Activated CD8-positive, alpha-beta memory T cell treated with anti-CD3 and anti-CD28 coated beads, Interleukin-2, amount 10 ng/mL, durations not matched to agents 7 days and 5 days (primary cell): ENCODE data around the gene RHBG. TPM values are rescaled to one million over a fixed set of nuclear protein-coding genes. Genes with fewer than 3 reads are reported as not detected.
"Not testable (repeated sequence)": the region's sequence is repeated elsewhere in the genome, so short reads cannot be mapped to it uniquely, and the experiment has no call there.

ENCODE experiments used
- ATAC-seq: fragments of 150-1000 bp; cut with Tn5 transposase; one replicate; pipeline ENCODE4 v1.10.0; 2021; ENCODE audit warnings: moderate library complexity
- CTCF ChIA-PET: fragments of 350-600 bp; sonication (Branson Sonifier 250); formaldehyde crosslinking; loops from one replicate; lab custom pipeline; 2021; ENCODE audit warnings: antibody characterized with exemption; lab: Charles Lee
- DNase-seq: peaks from one replicate; pipeline ENCODE4 v3.0.0-alpha.2; 2020
- H3K27ac Mint-ChIP-seq: one replicate; pipeline ENCODE4 v1.8.0; 2021; ENCODE audit warnings: mild to moderate bottlenecking, mixed read lengths
- H3K27me3 Mint-ChIP-seq: one replicate; pipeline ENCODE4 v1.8.0; 2021; ENCODE audit warnings: mixed read lengths
- H3K36me3 Mint-ChIP-seq: one replicate; pipeline ENCODE4 v1.8.0; 2021; ENCODE audit warnings: mild to moderate bottlenecking, mixed read lengths
- H3K4me1 Mint-ChIP-seq: one replicate; pipeline ENCODE4 v1.8.0; 2021; ENCODE audit warnings: mixed read lengths
- H3K4me3 Mint-ChIP-seq: one replicate; pipeline ENCODE4 v1.8.0; 2021; ENCODE audit warnings: mild to moderate bottlenecking, moderate library complexity, mixed read lengths
- H3K9me3 Mint-ChIP-seq: one replicate; pipeline ENCODE4 v1.8.0; 2022; ENCODE audit warnings: low read depth, mixed read lengths
- total RNA-seq, 2 experiments: library from RNA; stranded (reverse); gene quantifications; one replicate each; pipeline ENCODE4 v1.2.3, GENCODE V29; 2021

Gene RHBG
- total RNA-seq, 2 experiments from 2014 or later = not detected

- Mint-ChIP-seq H3K4me1 (peaks cover 3% of the 10 kb centered on the region), H3K36me3 (no peaks in the 10 kb centered on the region), H3K27ac (no peak overlapping the region), H3K9me3 (no peaks in the 10 kb centered on the region), H3K4me3 (no peak overlapping the region), H3K27me3 (peaks cover 53% of the 10 kb centered on the region)
- CTCF ChIA-PET = interaction anchor here (0.6 to 1.6 kb wide), 3 partner anchors 9 to 392 kb away, joined by 3 to 5 read pairs (median 3); no protein-coding TSS in a partner anchor
- DNase-seq = no peak
- ATAC-seq = no peak
Measured at GRCh38 chr1:156367383-156368156, 1.4 kb upstream of the RHBG start.

- H3K27ac Mint-ChIP-seq = no peak overlapping the region
- H3K4me3 Mint-ChIP-seq = no peak overlapping the region
- H3K9me3 Mint-ChIP-seq = no peaks in the 10 kb centered on the region
- DNase-seq (no peak), ATAC-seq (no peak)
- no peaks in the 10 kb centered on the region for H3K36me3 Mint-ChIP-seq
- peaks cover 3% of the 10 kb centered on the region for H3K4me1 Mint-ChIP-seq
- peaks cover 57% of the 10 kb centered on the region for H3K27me3 Mint-ChIP-seq
- CTCF ChIA-PET = interaction anchor here (1.9 kb wide), 1 partner anchor 17 kb away, joined by 8 read pairs; no protein-coding TSS in a partner anchor
Measured at GRCh38 chr1:156368157-156368658, 803 bp upstream of the RHBG start.

GRCh38 chr1:156369685-156370286 is 775 bp downstream of the RHBG start:
- H3K4me3 Mint-ChIP-seq, H3K27ac Mint-ChIP-seq: not testable (repeated sequence)
- CTCF ChIA-PET = interaction anchor here (1.9 to 2.1 kb wide), 2 partner anchors 16 to 76 kb away, joined by 8 to 14 read pairs; no protein-coding TSS in a partner anchor

GRCh38 chr1:156371553-156372264 is 2.7 kb downstream of the RHBG start:
- CTCF ChIA-PET = interaction anchor here (1.2 to 4.8 kb wide), 4 partner anchors 12 to 74 kb away, joined by 5 to 40 read pairs (median 12); no protein-coding TSS in a partner anchor
- H3K4me3 Mint-ChIP-seq = no peak overlapping the region
- H3K36me3 Mint-ChIP-seq = no peaks in the 10 kb centered on the region
- H3K4me1 Mint-ChIP-seq = peaks cover 3% of the 10 kb centered on the region
- no peaks in the 10 kb centered on the region for H3K9me3 Mint-ChIP-seq
- DNase-seq (no peak), ATAC-seq (no peak)
- peaks cover 56% of the 10 kb centered on the region for H3K27me3 Mint-ChIP-seq
- no peak overlapping the region for H3K27ac Mint-ChIP-seq

More at GRCh38 chr1:156369685-156370286, 775 bp downstream of the RHBG start:
- ATAC-seq, H3K4me1 Mint-ChIP-seq, DNase-seq, H3K9me3 Mint-ChIP-seq, H3K36me3 Mint-ChIP-seq: not testable (repeated sequence)
- H3K27me3 Mint-ChIP-seq = peaks cover 57% of the 10 kb centered on the region

- H3K9me3 Mint-ChIP-seq = no peaks in the 10 kb centered on the region
- H3K4me1 Mint-ChIP-seq = peaks cover 3% of the 10 kb centered on the region
- ATAC-seq (no peak), DNase-seq (no peak)
- H3K4me3 Mint-ChIP-seq = no peak overlapping the region
- H3K27me3 Mint-ChIP-seq = peaks cover 58% of the 10 kb centered on the region
- CTCF ChIA-PET = interaction anchor here (0.9 to 4.8 kb wide), 6 partner anchors 8 to 281 kb away, joined by 3 to 40 read pairs (median 6); no protein-coding TSS in a partner anchor
- no peak overlapping the region for H3K27ac Mint-ChIP-seq
- H3K36me3 Mint-ChIP-seq = no peaks in the 10 kb centered on the region
Measured at GRCh38 chr1:156372265-156372586, 3.2 kb downstream of the RHBG start.

GRCh38 chr1:156372876-156373275 is 3.9 kb downstream of the RHBG start:
- Mint-ChIP-seq H3K9me3 (no peaks in the 10 kb centered on the region), H3K36me3 (no peaks in the 10 kb centered on the region), H3K4me3 (no peak overlapping the region), H3K27ac (no peak overlapping the region), H3K4me1 (peaks cover 3% of the 10 kb centered on the region), H3K27me3 (peaks cover 56% of the 10 kb centered on the region)
- CTCF ChIA-PET = interaction anchor here (0.5 to 4.8 kb wide), 6 partner anchors 9 to 282 kb away, joined by 3 to 40 read pairs (median 5); no protein-coding TSS in a partner anchor
- DNase-seq (no peak), ATAC-seq (no peak)

- Mint-ChIP-seq H3K27ac (no peak overlapping the region), H3K27me3 (peaks cover 49% of the 10 kb centered on the region), H3K9me3 (no peaks in the 10 kb centered on the region), H3K4me1 (peaks cover 3% of the 10 kb centered on the region), H3K36me3 (no peaks in the 10 kb centered on the region), H3K4me3 (no peak overlapping the region)
- DNase-seq = no peak
- CTCF ChIA-PET = interaction anchor here (0.5 to 4.8 kb wide), 6 partner anchors 9 to 128 kb away, joined by 3 to 40 read pairs (median 5); no protein-coding TSS in a partner anchor
- no peak for ATAC-seq
Measured at GRCh38 chr1:156373546-156373945, 4.5 kb downstream of the RHBG start.

- CTCF ChIA-PET = interaction anchor here (0.9 to 2.1 kb wide), 3 partner anchors 9 to 70 kb away, joined by 3 to 21 read pairs (median 3); no protein-coding TSS in a partner anchor
- H3K4me1 Mint-ChIP-seq = no peaks in the 10 kb centered on the region
- DNase-seq (no peak), ATAC-seq (no peak)
- H3K27me3 Mint-ChIP-seq = peaks cover 41% of the 10 kb centered on the region
- H3K36me3 Mint-ChIP-seq = no peaks in the 10 kb centered on the region
- no peaks in the 10 kb centered on the region for H3K9me3 Mint-ChIP-seq
- no peak overlapping the region for H3K4me3 Mint-ChIP-seq
- no peak overlapping the region for H3K27ac Mint-ChIP-seq
Measured at GRCh38 chr1:156376146-156376545, 7.1 kb downstream of the RHBG start.

GRCh38 chr1:156376958-156377919 is 8.2 kb downstream of the RHBG start:
- Mint-ChIP-seq H3K27ac (no peak overlapping the region), H3K4me1 (no peaks in the 10 kb centered on the region), H3K4me3 (no peak overlapping the region), H3K9me3 (no peaks in the 10 kb centered on the region), H3K36me3 (no peaks in the 10 kb centered on the region), H3K27me3 (peaks cover 31% of the 10 kb centered on the region)
- ATAC-seq (no peak), DNase-seq (no peak)
- CTCF ChIA-PET = interaction anchor here (0.7 to 2.1 kb wide), 3 partner anchors 8 to 235 kb away, joined by 3 to 21 read pairs (median 3); no protein-coding TSS in a partner anchor

- H3K36me3 Mint-ChIP-seq = no peaks in the 10 kb centered on the region
- CTCF ChIA-PET = interaction anchor here (1.0 to 13.1 kb wide), 2 partner anchors 72 to 230 kb away, joined by 3 to 463 read pairs; no protein-coding TSS in a partner anchor
- no peak overlapping the region for H3K4me3 Mint-ChIP-seq
- ATAC-seq (no peak), DNase-seq (no peak)
- H3K27ac Mint-ChIP-seq = no peak overlapping the region
- no peaks in the 10 kb centered on the region for H3K9me3 Mint-ChIP-seq
- H3K27me3 Mint-ChIP-seq = peaks cover 21% of the 10 kb centered on the region
- no peaks in the 10 kb centered on the region for H3K4me1 Mint-ChIP-seq
Measured at GRCh38 chr1:156378557-156378956, 9.5 kb downstream of the RHBG start.

- peaks cover 15% of the 10 kb centered on the region for H3K27me3 Mint-ChIP-seq
- no peak for DNase-seq
- no peak overlapping the region for H3K27ac Mint-ChIP-seq
- no peak for ATAC-seq
- no peak overlapping the region for H3K4me3 Mint-ChIP-seq
- peaks cover 2% of the 10 kb centered on the region for H3K4me1 Mint-ChIP-seq
- no peaks in the 10 kb centered on the region for H3K9me3 Mint-ChIP-seq
- CTCF ChIA-PET = interaction anchor here (0.6 to 13.1 kb wide), 4 partner anchors 9 to 229 kb away, joined by 3 to 463 read pairs (median 3); no protein-coding TSS in a partner anchor
- H3K36me3 Mint-ChIP-seq = no peaks in the 10 kb centered on the region
Measured at GRCh38 chr1:156379420-156380165, 10.6 kb downstream of the RHBG start.
